Activated CD8-positive, alpha-beta memory T cell treated with anti-CD3 and anti-CD28 coated beads, Interleukin-2, amount 50 U/mL, for 4 hours (primary cell): ENCODE results near the gene CHRNB1.
"Not testable (repeated sequence)": the region's sequence is repeated elsewhere in the genome, so short reads cannot be mapped to it uniquely, and the experiment has no call there.

Experiments used
- DNase-seq: peaks from one replicate; pipeline ENCODE4 v3.0.0-alpha.2; 2020

Gene CHRNB1

GRCh38 chr17:7468804-7469389 lies 24.0 kb downstream of the CHRNB1 start:
- no peak for DNase-seq

- not testable (repeated sequence) for DNase-seq
Measured at GRCh38 chr17:7469843-7470242, 25.0 kb downstream of the CHRNB1 start.

DNA sequence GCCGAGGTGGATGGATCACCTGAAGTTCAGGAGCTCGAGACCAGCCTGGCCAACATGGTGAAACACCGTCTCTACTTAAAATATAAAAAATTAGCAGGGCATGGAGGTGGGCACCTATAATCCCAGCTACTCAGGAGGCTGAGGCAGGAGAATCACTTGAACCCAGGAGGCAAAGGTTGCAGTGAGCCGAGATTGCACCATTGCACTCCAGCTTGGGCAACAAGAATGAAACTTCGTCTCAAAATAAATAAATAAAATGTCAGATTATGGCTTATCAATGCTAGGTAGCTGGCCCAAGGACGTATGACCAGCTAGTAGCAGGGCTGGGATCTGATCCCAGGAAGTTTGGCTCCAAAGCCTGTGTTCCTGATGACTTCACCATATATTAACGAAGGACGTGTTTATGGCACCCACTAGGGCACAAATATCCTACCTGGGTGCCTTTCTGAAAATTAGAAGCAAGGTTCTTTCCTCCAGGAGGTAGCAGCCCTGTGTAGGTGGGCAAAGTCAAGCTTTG lies 25.7 kb downstream of the CHRNB1 start:
- not testable (repeated sequence) for DNase-seq

GRCh38 chr17:7471729-7472128 lies 26.9 kb downstream of the CHRNB1 start:
- DNase-seq: no peak

DNA sequence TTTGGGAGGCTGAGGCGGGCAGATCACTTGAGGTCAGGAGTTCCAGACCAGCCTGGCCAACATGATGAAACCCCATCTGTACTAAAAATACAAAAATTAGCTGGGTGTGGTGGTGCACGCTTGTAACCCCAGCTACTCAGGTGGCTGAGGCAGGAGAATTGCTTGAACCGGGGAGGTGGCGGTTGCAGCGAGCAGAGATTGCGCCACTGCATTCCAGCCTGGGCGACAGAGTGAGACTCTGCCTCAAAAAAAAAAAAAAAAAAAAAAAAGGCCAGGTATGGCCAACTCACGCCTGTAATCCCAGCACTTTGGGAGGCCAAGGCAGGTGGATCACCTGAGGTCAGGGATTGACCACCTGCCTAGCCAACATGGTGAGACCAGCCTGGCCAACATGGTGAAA lies 29.9 kb downstream of the CHRNB1 start:
- DNase-seq: not testable (repeated sequence)

DNA sequence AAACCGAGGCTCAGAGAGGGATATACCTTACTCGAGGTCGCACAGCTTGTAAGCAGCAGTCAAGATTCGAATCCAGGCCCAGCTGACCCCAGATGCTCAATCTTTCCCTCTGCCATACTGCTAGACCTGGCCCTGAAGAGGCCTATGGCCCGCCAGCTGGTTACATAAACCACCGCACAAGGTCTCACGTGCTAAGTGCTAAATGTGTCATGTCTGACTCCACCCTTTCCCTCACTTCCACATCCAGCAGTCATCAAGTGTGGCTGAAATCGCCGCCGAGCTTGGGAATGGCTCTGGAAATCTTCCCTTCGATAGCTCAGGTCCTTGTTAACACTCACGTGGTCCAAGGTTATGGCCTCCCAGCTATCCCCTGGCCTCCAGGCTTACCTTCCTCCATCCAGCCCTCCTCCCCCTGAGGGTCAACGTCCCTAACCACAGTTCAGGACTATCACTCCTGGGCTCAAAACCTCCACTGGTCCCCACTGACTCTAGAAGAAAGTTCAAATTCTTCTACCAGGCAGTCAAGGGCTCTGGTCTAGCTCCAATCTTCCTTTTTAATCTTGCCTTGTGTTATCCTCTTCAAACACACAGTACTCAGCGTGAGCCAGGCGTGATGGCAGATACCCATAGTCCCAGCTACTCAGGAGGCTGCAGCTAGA lies 31.0 kb downstream of the CHRNB1 start:
- DNase-seq: no peak

DNA sequence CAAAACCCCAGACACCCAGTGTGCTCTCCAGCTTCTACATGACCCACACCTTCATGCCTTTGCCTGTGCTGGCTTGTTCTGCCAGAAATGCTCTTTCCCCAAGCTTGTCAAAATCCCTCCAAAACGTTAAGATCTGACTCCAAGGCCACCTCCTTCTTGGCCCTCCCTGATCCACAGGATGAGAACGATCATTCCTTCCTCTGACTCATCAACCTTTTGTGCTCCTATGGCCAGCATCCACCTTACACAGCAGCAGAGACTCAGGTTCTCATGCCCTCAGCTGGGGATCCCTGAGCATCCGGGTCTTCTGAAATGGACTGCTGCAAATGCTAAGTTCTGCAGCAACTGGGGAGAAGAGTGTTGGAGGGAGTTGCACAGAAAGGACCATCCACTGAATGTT lies 31.6 kb downstream of the CHRNB1 start:
- DNase-seq: no peak

GRCh38 chr17:7476951-7477350 lies 32.1 kb downstream of the CHRNB1 start:
- DNase-seq: no peak

GRCh38 chr17:7477392-7478275 lies 32.8 kb downstream of the CHRNB1 start:
- DNase-seq: peak; percentile 65

- peak; percentile 57 for DNase-seq
Measured at GRCh38 chr17:7478276-7479212, 33.7 kb downstream of the CHRNB1 start.

DNA sequence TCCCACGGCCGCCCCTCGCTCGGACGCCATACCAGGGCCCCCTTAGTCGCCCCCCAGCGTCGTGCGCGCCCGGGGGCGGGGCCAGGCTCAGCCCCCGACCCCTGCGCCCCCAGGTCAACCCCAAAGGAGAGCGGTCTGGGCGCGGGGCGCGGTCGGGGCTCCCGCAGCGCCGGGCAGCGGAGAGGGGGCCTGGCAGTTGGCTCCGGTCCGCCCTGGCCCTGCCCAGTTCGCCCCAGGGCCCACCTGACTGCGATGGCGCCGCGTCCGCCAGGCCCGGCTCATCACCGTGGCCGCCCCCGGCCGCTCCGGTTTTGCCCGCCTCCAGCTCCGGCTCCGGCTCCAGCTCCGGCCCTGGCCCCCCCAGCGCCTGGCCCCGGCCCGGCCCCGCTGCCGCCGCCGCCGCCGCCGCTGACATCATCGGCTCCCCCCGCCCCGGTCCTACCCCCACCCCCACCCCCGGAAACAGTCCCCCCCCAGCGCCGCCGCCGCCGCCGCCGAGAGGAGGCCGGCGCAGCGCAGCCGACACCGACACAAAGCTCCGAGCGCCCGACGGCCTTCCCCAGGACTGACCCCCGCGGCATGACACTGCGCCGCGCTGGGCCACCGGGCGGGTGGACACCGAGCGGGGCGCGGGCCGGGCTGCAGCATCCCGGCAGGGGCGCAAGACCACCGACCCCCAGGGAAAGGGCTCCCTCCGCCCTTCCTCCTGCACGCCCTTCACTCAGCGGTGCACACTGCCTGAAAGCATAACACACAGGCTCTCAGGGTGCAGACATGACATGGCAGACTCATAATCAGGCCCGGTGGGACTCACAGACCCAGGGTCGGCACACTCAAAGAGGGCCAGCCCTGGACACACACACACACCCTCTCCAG lies 34.6 kb downstream of the CHRNB1 start, which contains the start of gene ZBTB4:
ZBTB4 (minus strand) TSS at position 419 of the 876 bp plus-strand sequence. CDS start 12,830 bp downstream, outside the sequence.
- DNase-seq: peak; percentile 72

GRCh38 chr17:7480089-7480384 lies 35.2 kb downstream of the CHRNB1 start:
- DNase-seq: no peak

DNA sequence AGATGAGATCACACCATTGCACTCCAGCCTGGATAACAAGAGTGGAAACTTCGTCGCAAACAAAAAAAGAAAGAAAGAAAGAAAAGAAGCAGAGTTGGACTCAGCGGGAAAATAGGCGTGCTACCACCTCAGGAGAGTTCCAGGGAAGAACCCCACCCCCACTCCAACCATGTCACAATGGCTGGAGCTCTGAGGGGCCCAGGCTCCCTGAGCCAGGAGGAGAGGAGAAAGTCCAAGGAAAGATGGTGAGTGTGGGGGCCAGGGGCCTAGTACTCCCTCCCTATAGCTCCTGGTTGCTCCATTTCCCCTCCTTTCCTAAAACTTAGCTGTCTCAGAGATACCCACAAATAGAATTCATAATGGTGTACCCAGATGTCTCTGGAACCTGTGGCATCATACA lies 36.4 kb downstream of the CHRNB1 start, which contains the start of gene SLC35G6:
SLC35G6 (plus strand) TSS at position 172 of the 400 bp plus-strand sequence; CDS start at position 243, 71 bp downstream.
- DNase-seq: not testable (repeated sequence)

GRCh38 chr17:7481842-7482741 lies 37.2 kb downstream of the CHRNB1 start:
- not testable (repeated sequence) for DNase-seq

DNA sequence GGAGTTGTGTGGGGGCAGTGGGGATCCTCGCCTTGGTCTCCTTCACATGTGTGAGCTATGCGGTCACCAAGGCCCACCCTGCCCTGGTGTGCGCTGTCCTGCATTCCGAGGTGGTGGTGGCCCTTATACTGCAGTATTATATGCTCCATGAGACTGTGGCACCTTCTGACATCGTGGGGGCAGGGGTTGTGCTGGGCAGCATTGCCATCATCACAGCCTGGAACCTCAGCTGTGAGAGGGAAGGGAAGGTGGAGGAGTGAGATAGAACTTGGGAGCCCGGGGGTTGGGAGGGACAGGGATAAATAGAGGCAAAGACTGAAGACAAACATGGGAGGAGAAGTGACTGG lies 37.9 kb downstream of the CHRNB1 start:
- DNase-seq: not testable (repeated sequence)

DNA sequence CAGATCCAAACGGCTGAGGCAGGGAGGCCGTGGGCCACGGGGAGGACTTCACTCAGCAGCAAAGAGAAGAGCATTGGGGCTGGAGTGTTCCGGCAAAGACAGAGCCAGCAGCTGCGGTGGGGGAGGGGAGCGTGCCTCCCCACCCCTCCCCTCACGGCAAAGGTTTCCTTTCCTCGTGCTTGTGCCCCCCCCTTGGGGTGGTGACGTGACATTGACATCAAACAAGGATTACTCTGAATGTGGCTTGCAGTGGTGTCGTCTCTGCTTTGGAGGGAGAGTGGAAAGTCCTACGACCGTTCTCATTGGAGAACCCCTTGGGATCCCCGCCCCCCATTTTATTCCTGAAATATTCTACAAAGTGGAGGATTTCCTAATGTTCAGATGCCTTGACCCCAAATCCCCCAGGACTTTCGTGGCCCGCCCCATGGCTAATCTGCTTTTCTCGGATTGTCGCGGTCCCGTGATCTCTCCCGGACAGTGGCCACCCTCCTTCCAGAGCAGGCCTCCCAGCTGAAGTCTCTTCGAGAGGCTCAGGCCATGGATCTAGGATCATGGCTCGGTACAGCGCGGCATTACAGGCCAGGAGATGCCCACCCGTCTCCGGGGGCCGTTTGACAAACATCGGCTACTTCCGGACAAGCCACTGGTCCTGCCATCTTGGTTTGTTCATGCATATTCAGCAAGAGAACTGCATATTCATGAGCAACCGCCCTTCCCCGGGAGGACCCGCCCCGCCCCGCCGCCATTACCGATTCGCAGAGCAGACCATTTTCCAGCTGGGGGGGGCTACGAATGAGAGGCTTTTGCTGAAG lies 38.6 kb downstream of the CHRNB1 start:
- peak; percentile 95 for DNase-seq

GRCh38 chr17:7484067-7484918 lies 39.4 kb downstream of the CHRNB1 start, which contains the start of gene POLR2A:
POLR2A (plus strand) TSS chr17:7484366.
- DNase-seq: peak; percentile 98

- no peak for DNase-seq
Measured at GRCh38 chr17:7484919-7485377, 40.1 kb downstream of the CHRNB1 start.
